ENCODE results near the gene ACSF3.
"Not testable (repeated sequence)": the region's sequence is repeated elsewhere in the genome, so short reads cannot be mapped to it uniquely, and the experiment has no call there.

The ACSF3 gene

GRCh38 chr16:89056592-89056991 lies 37.1 kb upstream of the ACSF3 start:
- no peak for DNase-seq

DNA sequence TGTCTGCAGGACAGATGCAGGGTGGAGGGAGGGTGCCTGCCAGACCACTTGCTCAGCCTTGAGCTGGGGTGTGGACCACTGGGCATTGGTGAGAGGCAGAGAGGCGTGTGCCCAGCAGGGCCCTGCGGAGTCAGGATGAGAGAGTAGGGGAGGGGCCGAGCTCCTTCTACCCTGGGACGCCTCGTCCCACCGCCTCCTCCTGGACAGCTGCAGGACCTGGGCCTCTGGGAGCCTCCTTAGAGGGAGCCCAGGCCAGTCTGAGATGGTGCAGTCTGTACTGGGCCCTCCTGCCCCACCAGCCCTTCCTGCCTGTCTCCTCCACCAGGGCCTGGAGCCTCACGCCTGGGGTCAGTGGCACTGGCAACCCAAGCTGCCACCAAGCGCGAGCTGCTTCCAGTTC lies 35.9 kb upstream of the ACSF3 start:
- no peak for DNase-seq

DNA sequence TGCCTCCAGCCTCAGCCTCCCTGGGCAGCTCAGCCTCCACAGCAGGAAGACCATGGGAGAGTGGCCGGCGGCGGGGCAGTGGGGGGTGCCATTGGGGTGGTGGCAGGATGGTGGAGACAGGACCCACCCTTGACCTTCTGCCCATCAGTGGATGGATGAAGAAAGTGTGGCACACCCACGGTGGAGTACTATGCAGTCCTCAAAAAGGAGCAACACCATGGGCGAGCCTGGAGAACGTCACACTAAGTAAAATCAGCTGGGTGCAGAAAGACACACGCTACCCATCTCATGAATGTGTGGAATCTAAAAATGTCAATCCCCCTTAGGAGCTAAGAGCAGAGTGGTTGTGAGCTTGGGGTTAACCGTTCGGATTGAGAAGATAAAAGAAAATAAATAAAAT lies 34.8 kb upstream of the ACSF3 start:
- no peak for DNase-seq

DNA sequence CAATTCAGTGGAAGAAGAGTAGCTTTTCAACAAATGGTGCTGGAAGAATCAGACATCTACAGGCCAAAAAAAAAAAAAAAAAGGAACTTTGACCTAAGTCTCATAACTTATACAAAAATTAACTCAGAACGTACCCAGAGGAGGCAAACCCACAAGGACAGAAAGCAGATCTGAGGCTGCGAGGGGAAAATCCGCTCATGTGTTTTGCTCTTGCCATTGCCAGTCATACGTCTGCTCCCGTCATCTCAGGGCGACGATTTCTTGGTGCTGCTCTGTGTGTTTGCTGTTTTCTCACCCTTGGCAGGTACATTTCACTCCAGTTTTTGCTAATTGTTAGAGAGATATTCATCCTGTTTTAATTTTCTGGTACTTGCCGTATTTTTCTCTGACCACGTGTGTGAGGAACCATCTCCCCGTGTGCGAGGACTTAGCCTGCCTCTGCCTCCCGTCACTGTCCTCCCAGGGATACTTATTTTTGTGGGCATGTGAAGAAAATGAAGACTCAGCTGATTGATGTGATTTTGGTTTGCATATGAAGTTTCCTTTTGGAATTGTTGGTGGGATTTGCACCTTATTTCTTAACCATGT lies 33.4 kb upstream of the ACSF3 start:
- DNase-seq = no peak

DNA sequence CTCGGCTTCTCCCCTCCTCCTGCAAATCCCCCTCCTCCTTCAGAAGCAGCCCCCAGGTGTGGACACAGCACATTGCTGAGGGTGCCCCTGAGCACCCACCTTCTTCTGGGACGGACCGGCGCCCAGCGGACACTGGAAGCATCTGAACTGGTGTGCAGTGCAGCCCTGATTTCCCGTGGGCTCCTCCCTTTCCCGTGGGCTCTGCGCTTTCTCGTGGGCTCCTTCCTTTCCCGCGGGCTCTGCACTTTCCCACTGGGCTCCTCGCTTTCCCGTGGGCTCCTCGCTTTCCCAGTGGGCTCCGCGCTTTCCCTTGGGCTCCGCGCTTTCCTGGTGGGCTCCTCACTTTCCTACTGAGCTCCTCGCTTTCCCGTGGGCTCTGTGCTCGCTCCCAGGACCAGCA lies 32.6 kb upstream of the ACSF3 start:
- DNase-seq = no peak

- no peak for DNase-seq
Observed at GRCh38 chr16:89061590-89062380, 31.9 kb upstream of the ACSF3 start.

- no peak for DNase-seq
Observed at GRCh38 chr16:89062389-89063345, 31.0 kb upstream of the ACSF3 start.

- no peak for DNase-seq
Observed at GRCh38 chr16:89063768-89064320, 29.8 kb upstream of the ACSF3 start.

DNA sequence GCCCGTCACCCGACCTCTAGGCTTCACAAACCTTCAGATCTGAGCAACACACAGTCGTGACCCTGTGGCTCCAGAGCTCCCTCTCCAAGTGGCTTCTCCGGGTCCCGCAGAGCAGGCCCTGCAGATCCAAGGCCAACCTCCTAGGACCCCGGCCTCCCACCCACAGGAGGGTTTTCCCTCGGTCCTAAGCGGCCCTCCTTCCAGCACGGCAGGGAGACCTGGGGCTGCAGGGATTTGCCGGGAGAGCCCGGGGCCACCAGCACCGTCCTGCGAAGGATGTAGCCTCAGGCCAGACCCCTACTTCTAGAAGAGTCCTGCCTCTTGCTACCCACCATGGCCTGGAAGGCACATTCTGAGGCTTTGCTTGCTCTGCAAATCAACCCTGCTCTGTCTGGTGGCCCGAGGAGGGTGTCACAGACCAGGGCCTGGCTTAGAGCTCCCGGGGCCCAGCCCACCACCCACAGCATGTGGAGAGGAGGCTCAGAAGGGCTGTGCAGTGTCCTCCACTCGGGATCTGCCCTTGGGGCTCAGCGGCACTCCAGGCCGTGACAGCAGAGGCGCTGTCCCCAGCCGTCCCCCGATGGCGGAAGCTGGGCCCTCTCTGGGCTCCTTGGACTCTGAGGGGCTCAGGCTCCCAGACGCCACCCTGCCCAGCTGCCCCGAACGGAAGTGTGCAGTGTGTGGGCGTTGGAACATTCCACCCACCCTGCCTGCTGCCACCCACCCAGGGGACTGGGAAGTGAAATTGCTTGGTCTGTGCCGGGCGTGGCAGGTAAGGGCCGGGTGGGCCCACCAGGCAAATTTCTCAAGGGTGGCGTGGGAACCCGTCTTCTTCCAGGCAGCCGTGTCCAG lies 28.8 kb upstream of the ACSF3 start:
- no peak for DNase-seq

DNA sequence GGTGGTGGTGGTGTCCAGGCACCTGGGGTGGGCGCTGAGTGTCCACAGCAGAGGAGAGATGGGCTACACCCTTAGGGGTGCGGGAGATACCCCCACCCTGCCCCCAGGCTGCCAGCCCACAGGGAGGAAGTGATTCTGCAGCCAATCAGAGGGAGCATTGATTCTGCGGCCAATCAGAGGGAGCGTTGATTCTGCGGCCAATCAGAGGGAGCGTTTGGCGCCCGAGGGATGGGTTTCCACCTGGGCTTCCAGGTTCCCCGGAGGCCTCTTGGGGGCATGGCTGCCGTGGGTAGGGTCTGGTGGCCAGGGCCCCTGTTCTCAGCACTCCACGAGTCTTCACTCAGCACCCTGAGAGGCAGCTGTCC lies 28.2 kb upstream of the ACSF3 start:
- no peak for DNase-seq

- no peak for DNase-seq
Observed at GRCh38 chr16:89066721-89067120, 26.9 kb upstream of the ACSF3 start.

GRCh38 chr16:89067677-89068443 lies 25.8 kb upstream of the ACSF3 start:
- DNase-seq = no peak

- not testable (repeated sequence) for DNase-seq
Observed at GRCh38 chr16:89068814-89069616, 24.6 kb upstream of the ACSF3 start.

DNA sequence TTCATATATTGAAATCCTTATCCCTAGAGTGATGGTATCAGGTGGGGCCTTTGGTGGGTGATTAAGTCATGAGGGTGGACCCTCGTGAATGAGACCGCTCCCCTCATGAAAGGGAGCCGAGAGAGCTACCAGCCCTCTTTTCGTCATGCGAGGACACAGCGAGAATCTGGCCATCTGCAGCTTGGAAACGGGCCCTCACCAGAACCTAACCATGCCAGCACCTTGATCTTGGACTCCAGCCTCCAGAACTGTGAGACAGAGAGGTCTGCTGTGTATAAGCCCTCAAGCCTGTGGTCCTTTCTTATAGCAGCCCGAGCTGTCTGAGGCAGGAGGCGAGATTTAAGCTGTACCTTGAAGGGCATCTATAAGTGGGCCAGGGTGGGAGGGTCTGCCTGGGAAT lies 23.7 kb upstream of the ACSF3 start:
- DNase-seq = no peak

DNA sequence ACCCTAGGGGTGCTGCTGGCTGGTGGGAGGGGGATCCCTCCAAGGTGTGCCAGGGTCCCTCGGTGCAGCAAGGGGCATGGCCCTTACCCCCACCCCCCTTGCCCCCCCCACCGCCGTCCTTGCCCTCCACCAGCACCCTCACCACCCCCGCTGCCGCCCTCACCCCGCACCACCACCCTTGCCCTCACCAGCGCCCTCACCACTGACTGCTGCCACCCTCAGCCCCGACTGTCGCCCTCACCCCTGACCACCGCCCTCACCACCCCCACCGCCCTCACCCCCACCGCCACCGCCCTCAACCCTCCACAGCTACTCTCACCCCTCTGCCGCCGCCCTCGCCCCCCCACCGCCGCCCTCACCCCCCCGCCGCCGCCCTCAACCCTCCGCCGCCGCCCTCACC lies 23.1 kb upstream of the ACSF3 start:
- DNase-seq = no peak

GRCh38 chr16:89071686-89072547 lies 21.7 kb upstream of the ACSF3 start:
- no peak for DNase-seq

GRCh38 chr16:89072548-89073130 lies 21.0 kb upstream of the ACSF3 start:
- no peak for DNase-seq

- DNase-seq = no peak
Observed at GRCh38 chr16:89073346-89074071, 20.1 kb upstream of the ACSF3 start.

All from stimulated activated CD4-positive, alpha-beta T cell treated with anti-CD3 and anti-CD28 coated beads, Interleukin-4, amount 100 ng/mL, for 4 hours (primary cell).